GM21367 (cell line): Measurements from ENCODE around the gene CBX7.

Experiments used
- ATAC-seq: cut with Tn5 transposase; IDR thresholded peaks from one replicate; pipeline ENCODE4 v1.9.1; 2021; ENCODE audit not compliant: unreplicated experiment

CBX7 gene

GRCh38 chr22:39152511-39153219 lies at the start of gene CBX7:
TSS of gene CBX7 (minus strand) at chr22:39152680. CDS start at chr22:39152444, 236 bp downstream.
- ATAC-seq: peak; percentile 64

GRCh38 chr22:39197578-39197977 lies 45.1 kb upstream of the CBX7 start:
- ATAC-seq: no peak

DNA sequence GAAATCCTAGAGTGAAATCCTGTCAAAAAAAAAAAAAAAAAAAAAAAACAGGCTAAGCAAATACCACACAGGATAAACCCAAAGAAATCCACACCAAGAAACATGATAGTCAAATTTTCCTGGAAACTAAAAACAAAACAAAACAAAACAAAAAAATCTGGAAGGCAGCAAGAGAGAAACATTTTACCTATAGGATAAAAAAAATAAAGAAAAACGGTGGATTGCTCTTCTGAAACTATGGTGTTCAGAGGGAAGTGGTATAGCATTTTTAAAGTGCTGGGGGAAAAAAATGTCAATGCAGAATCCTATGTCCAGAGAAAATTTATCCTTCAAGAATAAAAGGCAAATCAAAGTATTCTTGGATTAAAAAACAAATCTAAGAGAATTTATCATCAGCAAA lies 41.6 kb upstream of the CBX7 start:
- no peak for ATAC-seq

DNA sequence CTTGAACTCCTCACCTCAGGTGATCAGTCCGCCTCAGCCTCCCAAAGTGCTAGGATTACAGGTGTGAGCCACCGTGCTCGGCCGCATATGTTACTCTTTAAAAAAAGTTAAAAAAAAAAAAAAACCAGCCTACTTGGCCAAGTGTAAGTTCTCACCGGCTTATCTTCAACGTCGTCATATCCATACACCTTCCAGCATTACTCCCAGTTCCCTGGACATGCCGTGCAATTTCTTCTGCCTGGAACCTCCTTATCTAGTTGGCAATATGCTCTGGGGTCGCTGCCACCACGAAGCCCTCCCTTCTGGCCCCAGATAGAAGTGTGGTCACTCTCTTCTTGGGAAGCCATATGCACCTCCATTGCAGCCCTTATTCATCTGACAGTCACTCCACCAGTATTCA lies 36.3 kb upstream of the CBX7 start:
- ATAC-seq: no peak

GRCh38 chr22:39185601-39186012 lies 33.1 kb upstream of the CBX7 start:
- no peak for ATAC-seq

DNA sequence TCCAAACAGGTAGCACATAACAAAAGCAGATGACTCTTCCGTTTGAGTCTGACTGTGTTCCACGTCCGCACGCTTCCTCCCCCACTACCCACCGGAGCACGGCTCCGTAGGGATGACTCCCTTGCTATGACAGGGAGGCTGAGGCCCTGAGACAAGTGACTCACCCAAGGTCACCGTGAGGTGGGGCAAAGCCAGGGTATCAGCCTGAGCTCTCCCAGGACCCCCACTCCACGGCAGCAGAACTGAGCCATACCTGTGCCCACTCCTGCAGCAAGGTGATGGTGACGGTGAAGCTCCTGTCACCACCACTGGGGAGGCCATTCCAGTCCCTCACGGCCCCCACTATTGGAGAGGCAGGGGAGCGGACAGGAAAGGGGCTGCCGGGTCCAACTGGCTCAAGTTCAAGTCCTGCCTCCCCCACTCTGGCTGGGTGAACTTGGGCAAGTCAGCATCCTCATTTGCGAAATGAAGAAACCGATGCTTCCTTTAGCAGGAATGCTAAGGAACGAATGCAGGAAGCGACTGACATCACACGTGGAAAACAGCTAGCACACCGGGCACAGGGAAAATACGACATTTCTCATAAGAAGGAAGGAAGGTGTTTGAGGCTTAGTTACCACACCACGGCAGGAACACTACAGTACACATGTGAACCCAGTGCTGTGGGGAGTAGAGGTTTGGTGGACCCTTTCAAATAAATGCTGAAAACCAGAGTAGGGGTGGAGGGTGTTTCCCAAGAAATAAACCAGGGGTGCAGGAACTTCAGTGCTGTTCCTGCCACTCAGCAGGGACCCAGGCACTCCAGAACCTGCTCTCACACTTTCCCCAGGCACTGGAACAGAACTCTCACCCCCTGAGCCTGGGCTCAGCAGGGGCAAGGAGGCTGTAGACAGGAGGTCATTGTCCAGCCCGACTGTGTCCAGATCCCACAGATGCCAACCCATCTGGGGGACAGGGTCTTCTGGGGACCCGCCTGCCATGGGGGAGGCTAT lies 32.4 kb upstream of the CBX7 start:
- no peak for ATAC-seq

- ATAC-seq: no peak
These were observed 31.6 kb upstream of the CBX7 start for GRCh38 chr22:39183991-39184585.

DNA sequence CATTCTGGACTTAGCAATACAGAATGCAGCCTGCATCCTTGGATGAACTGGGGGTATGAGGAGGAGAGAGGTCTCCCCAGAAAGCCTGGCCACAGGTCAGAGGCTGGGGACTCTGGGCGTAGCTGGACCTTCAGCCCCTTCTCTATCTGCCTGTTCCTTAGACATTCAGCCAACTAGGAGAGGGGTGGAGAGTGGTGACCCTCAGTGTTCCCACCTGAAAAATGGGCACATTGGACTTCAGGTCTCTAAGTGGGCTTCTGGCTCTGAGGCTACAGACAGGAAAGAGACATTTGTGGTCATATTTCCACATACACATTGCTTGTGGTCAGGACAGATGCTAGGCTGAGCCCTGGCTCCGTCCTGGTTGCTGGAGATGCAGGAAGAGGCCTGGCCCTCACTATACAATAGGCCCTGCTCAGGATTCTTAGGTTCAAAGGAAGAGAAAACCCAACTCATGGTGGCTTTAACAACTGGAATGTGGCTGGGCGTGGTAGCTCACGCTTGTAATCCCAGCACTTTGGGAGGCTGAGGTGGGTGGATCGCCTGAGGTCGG lies 30.1 kb upstream of the CBX7 start:
- no peak for ATAC-seq

DNA sequence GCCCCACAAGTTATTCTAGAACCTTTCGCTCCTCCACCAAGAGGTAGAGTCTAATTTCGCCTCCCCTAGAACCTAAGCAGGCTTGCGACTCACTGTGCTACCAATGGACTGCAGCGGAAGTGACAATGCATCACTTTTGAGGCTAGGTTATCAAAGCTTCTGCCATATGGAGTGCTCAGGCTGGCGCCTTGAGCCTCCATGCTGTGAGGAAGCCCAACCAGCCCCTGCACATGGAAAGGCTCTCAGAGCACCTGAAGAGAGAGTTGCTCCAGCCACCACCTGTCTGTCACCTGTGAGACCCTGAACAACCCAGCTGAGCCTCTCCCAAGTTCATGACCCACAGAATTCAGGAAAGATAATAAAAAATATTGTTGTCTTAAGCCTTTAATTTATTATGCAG lies 29.3 kb upstream of the CBX7 start:
- no peak for ATAC-seq

DNA sequence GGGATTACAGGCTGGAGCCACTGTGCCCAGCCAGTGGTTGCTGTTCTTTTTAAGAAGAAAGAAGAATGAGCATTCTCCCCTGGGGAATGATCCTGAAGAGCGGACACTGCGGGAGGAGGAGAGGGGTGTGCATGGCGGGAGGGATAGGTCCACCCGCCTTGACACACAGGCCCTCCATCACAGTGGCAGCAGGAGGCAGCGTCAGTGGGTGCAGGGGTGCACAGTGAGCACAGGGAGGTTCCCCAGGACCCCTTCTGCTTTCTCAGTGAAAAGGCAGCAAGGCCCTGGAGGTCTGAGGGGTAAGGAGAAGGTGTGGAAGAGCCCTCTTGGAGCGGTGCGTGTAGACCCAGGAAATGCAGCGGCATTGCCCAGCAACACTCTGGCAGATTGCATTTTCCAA lies 28.9 kb upstream of the CBX7 start:
- ATAC-seq: no peak

- no peak for ATAC-seq
These were observed 27.4 kb upstream of the CBX7 start for GRCh38 chr22:39179841-39180335.

DNA sequence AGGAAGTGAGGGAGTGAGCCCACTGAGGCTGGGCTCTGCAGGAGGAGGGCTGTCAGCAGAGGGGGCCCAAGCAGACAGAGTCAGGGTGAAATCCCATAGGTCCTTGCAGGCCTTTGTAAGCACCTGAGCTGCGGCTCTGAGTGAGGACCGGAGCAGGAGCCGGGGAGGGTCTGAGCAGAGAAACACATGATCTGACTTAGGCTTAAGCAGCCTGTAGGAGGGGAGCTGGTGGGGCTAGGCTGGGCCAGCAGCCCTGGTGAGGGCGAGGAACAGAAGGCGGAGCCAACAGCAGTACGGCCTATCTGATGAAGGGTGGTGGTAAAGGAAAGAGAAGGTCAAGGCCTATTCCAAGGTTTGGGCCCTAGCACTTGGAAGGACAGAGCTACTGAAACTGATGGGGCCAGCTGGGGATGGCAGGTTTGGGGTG lies 26.9 kb upstream of the CBX7 start:
- ATAC-seq: no peak

GRCh38 chr22:39178206-39179111 lies 26.0 kb upstream of the CBX7 start:
- no peak for ATAC-seq

DNA sequence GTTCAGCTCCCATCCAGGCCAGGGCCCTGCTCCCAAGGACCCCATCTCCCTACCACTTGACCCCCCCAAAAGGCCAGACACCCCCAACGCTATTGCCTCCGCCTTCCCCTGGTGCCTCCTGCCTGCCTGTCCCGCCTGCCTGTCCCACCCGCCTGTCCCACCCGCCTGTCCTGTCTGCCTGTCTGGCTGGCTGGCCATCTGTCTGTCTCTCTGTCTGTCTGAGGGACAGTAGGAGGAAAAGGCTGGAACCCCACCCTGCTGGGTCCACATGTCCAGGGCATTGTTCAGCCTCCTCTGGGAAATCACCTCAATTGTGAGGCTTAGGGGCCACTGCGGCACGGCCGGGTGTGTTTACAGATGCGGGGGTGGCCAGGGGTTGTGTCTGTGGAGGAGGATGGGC lies 25.3 kb upstream of the CBX7 start:
- no peak for ATAC-seq

GRCh38 chr22:39177456-39177775 lies 24.9 kb upstream of the CBX7 start:
- ATAC-seq: no peak

DNA sequence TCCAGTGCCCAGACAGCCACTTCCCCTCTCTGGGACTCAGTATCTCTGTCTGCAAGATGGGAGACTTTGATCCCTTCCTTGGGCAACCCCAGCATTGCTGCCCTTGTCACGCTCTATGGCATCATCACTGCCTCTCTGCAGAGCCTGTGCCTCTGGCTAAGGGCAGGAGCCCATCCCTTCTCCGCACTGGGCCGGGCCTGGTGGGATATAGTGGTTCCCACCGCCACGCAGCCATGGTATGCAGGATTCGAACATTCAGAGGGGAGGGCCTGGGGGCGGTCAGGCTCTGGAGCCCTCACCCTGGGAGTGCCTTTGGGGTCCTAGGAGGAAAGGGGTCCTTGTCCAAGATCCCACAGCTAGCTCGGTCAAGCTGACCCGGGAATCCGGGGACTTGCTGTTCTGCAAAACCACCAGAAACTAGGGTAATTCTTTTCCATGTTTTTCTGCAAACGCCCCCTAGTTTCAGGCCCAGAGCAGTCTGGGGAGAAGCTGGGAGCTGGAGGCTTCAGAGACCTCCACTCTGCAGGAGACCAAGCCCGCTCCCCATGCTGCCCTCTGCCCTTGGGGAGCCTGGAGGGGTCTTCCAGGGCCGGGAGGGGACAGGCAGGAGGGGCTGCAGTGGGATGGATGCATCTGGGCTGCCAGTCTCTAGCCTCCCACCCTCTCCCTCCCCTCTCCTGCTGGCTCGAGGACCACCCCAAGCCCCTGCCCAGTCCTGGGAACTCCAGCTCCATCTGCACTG lies 24.4 kb upstream of the CBX7 start:
- ATAC-seq: no peak

DNA sequence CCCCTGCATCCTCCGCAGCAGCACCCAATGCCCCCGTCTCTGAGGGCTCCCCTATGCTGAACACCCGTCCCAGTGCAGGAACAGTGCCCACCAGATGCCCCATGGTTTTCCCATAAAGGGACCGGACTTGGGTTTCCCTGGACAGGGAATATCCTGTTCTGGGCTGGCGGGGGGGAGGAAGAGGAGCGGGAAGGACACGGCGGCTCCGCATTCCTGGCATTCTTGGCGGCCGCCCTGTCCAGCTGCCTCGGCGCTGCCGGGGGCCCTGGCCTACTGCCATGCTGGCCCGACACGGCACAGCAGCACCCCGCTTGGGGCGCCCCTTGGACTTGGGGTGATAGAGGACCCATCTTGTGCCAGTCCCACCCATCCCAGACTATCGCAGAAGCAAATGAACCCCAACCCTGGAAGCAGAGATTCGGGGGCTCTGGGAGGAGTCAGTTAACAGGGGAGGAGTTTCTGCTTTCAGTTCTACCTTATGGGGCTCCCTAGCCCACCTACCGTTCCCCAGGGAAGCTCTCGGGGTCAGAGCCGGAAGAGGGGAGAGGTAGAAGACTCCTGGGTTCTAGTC lies 23.7 kb upstream of the CBX7 start:
- no peak for ATAC-seq

DNA sequence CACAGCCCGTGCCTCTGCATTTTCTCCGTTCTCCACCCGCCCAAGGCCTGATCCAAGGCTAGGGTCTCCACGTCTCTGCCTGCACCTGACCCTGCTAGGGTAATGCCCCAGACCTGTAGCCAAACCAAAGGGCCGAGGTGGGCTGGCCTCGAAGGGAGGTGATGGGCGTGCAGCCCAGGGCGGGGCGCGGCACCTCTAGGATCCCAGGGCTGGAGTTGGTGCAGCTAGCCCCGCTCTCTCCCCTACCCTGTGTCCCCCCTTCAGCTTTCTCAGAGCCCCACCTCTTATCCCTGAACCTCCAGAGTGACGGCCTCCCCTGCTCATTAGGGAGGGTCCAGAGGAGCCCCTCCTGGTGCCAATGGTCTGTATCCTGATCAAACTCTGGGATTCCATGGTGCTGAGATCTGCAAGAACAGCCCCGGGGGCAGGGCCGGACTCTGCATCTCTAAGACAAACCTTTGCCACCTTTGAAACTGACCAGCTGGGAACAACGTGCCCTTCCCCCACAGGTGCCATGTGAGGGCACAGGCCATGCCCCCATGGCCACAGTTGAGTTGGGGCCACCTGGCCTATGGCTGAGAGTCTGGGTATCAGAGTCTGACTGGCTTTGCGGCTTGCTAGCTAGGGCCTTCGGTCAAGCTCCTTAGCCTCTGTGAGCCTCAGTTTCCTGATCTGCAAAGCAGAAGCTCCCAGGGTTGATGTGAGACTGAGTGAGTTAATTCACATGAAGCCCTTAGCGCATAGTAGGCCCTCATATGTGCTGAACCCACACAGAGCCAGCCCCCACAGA lies 23.1 kb upstream of the CBX7 start:
- ATAC-seq: no peak
